Mucosa of rectum (tissue), 2 donors: ENCODE results near the gene RAC2.

Source experiments
- H3K27ac ChIP-seq, 2 donors: one replicate each; pipeline ENCODE4 v1.7.0; 2013; ENCODE audit warnings: inconsistent platforms in 2 of 2, low read depth in 2 of 2, low read length in 2 of 2
- H3K27me3 ChIP-seq, 2 donors: one replicate each; pipeline ENCODE4 v1.7.0; 2013; ENCODE audit warnings: low read length in 2 of 2; ENCODE audit not compliant: control insufficient read depth in 2 of 2, insufficient read depth in 2 of 2
- H3K36me3 ChIP-seq, 2 donors: one replicate each; pipeline ENCODE4 v1.7.0; 2013; ENCODE audit warnings: low read length in 2 of 2; ENCODE audit not compliant: control insufficient read depth in 2 of 2, insufficient read depth in 2 of 2
- H3K4me1 ChIP-seq, 2 donors: one replicate each; pipeline ENCODE4 v1.7.0; 2013; ENCODE audit warnings: low read length in 2 of 2, mild to moderate bottlenecking in 1 of 2; ENCODE audit not compliant: control insufficient read depth in 2 of 2, insufficient read depth in 2 of 2
- H3K4me3 ChIP-seq, 2 donors: one replicate each; pipeline ENCODE4 v1.7.0; 2013; ENCODE audit warnings: low read length in 2 of 2
- H3K9ac ChIP-seq, 2 donors: one replicate each; pipeline ENCODE4 v1.7.0; 2013; ENCODE audit warnings: low read length in 2 of 2, low read depth in 1 of 2, mild to moderate bottlenecking in 1 of 2
- H3K9me3 ChIP-seq, 2 donors: one replicate each; pipeline ENCODE4 v1.7.0; 2013; ENCODE audit warnings: low read length in 2 of 2; ENCODE audit not compliant: control insufficient read depth in 2 of 2
- donor health status: healthy.
- donor health status: Normal muscosa, but diverticular disease.

RAC2 gene

GRCh38 chr22:37198258-37199102 is 45.6 kb downstream of the RAC2 start:
- peak overlapping the region; percentile 95 to 98 for H3K9ac ChIP-seq
- H3K27me3 ChIP-seq, result no peaks in the 10 kb centered on the region
- no peaks in the 10 kb centered on the region for H3K9me3 ChIP-seq
- peak overlapping the region; percentile 88 to 95 for H3K27ac ChIP-seq
- H3K4me1 ChIP-seq, result peaks cover 40 to 41% of the 10 kb centered on the region in 2 donors
- H3K4me3 ChIP-seq, result peak overlapping the region; percentile 77 to 90
- H3K36me3 ChIP-seq, result no peaks in the 10 kb centered on the region

DNA sequence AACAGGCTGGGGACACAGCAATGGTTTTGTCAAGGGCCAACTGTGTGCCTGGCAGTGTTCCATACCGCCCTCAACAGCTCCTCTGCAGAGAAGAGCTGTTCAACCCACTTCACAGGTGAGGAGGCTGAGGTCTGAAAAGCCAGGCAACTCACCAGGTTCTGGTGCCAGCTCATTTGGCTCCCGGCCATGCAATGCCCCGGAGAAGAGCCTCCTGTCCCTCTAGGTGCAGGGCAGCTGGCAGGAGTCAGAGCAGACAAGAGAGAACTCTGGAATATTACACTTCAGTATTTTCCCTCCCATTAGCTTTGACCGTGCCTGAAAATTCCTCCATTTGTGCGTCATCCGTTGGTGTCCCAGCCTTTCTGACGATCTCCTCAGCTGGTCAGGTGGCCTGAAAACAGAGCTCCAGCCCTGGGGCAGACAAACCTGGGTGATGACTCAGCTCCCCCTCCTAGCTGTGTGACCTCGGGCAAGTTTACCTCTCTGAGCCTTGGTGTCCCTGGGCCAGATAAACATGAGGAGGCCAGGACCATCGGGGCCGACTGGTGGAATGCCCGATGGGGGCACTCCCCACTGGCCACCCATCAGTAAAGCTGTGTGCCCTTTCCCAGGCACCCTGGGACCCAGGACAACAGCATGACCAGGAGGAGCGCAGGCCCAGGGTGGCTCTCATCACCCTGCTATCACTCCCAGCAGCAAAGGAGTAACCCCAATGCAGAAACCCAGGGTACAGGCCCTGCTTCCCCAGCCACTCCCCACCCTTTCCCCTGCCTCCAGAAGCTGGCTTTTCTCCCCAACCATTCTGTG is 46.4 kb downstream of the RAC2 start:
- no peaks in the 10 kb centered on the region for H3K36me3 ChIP-seq
- H3K27me3 ChIP-seq, result no peaks in the 10 kb centered on the region
- peak overlapping the region; percentile 88 to 95 for H3K27ac ChIP-seq
- H3K9me3 ChIP-seq, result no peaks in the 10 kb centered on the region
- H3K9ac ChIP-seq, result peak overlapping the region; percentile 56 to 95
- peak overlapping the region; percentile 66 to 77 for H3K4me3 ChIP-seq
- H3K4me1 ChIP-seq, result peaks cover 44 to 49% of the 10 kb centered on the region in 2 donors

- Histone ChIP-seq H3K9ac (peak overlapping the region; percentile 38 to 95), H3K27me3 (no peaks in the 10 kb centered on the region), H3K27ac (peak overlapping the region; percentile 88 to 95), H3K4me1 (peaks cover 48 to 55% of the 10 kb centered on the region in 2 donors), H3K4me3 (peak overlapping the region; percentile 22 to 66), H3K36me3 (no peaks in the 10 kb centered on the region), H3K9me3 (no peaks in the 10 kb centered on the region)
Measured at GRCh38 chr22:37196539-37197450, 47.3 kb downstream of the RAC2 start.

GRCh38 chr22:37195921-37196320 is 48.1 kb downstream of the RAC2 start:
- no peak overlapping the region for H3K4me3 ChIP-seq
- H3K4me1 ChIP-seq, result peaks cover 48 to 55% of the 10 kb centered on the region in 2 donors
- H3K9me3 ChIP-seq, result no peaks in the 10 kb centered on the region
- no peaks in the 10 kb centered on the region for H3K36me3 ChIP-seq
- H3K27ac ChIP-seq, result peak overlapping the region; percentile 88 to 95
- peak overlapping the region in 1 of 2 donors; percentile 45 for H3K9ac ChIP-seq
- H3K27me3 ChIP-seq, result no peaks in the 10 kb centered on the region

DNA sequence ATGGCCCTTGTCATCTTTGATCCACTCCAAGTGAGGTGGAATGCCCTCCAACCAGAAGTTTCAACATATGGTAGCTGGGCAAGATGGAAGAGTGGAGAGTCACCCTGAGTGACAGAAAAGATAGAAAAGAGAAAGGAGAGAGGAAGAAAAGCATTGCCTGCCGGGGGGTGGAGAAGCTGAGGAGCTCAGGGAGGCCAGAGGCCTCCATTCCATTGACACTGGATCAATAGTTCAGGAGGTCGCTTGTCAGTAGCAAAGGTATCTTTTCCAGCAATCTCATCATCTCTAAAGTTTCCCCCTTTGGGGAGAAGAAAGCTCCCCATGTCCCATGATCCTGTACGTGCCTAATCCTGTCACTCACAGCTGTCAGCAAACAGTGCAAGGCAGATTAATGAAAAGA is 49.3 kb downstream of the RAC2 start:
- no peaks in the 10 kb centered on the region for H3K36me3 ChIP-seq
- peak overlapping the region; percentile 66 to 81 for H3K27ac ChIP-seq
- peaks cover 44 to 51% of the 10 kb centered on the region in 2 donors for H3K4me1 ChIP-seq

DNA sequence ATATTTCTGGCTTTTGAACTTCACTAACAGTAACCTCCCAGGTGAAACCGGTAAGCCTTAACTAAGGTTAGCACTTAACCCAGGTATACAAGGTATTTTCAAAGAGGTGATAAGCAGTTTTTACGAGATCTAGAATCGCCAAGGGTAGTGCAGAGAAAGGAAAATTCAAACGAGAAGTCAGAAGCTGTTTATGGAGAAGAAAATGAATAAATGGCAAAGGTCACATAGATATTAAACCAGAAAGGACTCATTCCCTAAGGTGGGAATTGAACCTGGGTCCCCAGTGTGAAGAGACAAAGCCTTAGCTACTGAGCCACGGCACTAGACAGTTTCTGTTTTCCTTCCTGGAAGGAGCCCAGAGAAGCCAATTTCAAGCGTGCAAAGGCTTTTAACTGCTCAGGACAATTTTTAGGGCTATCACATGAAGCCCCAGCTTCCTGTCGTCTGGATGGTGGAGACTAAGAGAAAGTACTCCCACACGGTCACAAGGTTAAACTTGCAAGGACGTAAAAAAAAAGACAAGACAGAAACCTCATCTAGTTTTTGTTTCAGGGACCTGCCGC is 50.4 kb downstream of the RAC2 start:
- H3K27ac ChIP-seq, result peak overlapping the region; percentile 66 to 81
- peak overlapping the region; percentile 15 to 52 for H3K9ac ChIP-seq
- H3K4me1 ChIP-seq, result peaks cover 46 to 52% of the 10 kb centered on the region in 2 donors
- no peaks in the 10 kb centered on the region for H3K9me3 ChIP-seq
- H3K4me3 ChIP-seq, result no peak overlapping the region
- H3K36me3 ChIP-seq, result no peaks in the 10 kb centered on the region
- no peaks in the 10 kb centered on the region for H3K27me3 ChIP-seq

More for the DNA sequence above, 49.3 kb downstream of the RAC2 start:
- Histone ChIP-seq H3K27me3 (no peaks in the 10 kb centered on the region), H3K9ac (no peak overlapping the region), H3K4me3 (no peak overlapping the region), H3K9me3 (no peaks in the 10 kb centered on the region)

DNA sequence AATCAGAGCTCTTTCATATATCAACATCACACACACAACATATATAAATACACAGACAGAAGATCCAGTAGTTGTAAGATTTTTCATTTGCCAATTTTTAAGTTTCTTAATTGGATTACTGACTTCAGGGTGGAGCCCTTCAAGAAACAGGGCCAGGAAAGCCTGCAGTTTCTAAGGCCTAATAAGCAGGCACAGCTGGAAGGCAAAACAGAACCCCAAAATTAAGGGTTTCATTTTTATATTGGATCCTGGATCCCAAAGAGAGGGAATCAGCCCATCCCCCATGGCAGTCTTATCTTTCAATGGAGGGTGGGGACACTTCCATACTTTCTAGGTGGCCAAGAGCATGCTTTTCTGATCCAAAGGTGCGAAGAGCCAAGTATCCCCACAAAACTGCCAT is 51.3 kb downstream of the RAC2 start:
- Histone ChIP-seq H3K9ac (no peak overlapping the region), H3K27ac (peak overlapping the region; percentile 18 to 81), H3K4me3 (peak overlapping the region in 1 of 2 donors; percentile 7), H3K27me3 (no peaks in the 10 kb centered on the region), H3K36me3 (no peaks in the 10 kb centered on the region), H3K4me1 (peaks cover 49 to 54% of the 10 kb centered on the region in 2 donors), H3K9me3 (no peaks in the 10 kb centered on the region)

- H3K9me3 ChIP-seq, result no peaks in the 10 kb centered on the region
- no peaks in the 10 kb centered on the region for H3K27me3 ChIP-seq
- H3K36me3 ChIP-seq, result no peaks in the 10 kb centered on the region
- H3K9ac ChIP-seq, result no peak overlapping the region
- H3K4me1 ChIP-seq, result peaks cover 49 to 54% of the 10 kb centered on the region in 2 donors
- no peak overlapping the region for H3K4me3 ChIP-seq
- peak overlapping the region; percentile 18 to 56 for H3K27ac ChIP-seq
Measured at GRCh38 chr22:37192204-37192603, 51.9 kb downstream of the RAC2 start.

- H3K9me3 ChIP-seq, result no peaks in the 10 kb centered on the region
- no peaks in the 10 kb centered on the region for H3K27me3 ChIP-seq
- no peaks in the 10 kb centered on the region for H3K36me3 ChIP-seq
- no peak overlapping the region for H3K27ac ChIP-seq
- H3K9ac ChIP-seq, result no peak overlapping the region
- no peak overlapping the region for H3K4me3 ChIP-seq
- H3K4me1 ChIP-seq, result peaks cover 46 to 52% of the 10 kb centered on the region in 2 donors
Measured at GRCh38 chr22:37190262-37190780, 53.7 kb downstream of the RAC2 start.
